HG03280 (cell line): ENCODE measurements around the gene CORO1C.
"Not testable (repeated sequence)": the region's sequence is repeated elsewhere in the genome, so short reads cannot be mapped to it uniquely, and the experiment has no call there.

Experiments used
- ATAC-seq: cut with Tn5 transposase; IDR thresholded peaks from one replicate; pipeline ENCODE4 v1.9.1; 2021; ENCODE audit warnings: mild to moderate bottlenecking, moderate library complexity; ENCODE audit not compliant: unreplicated experiment

The CORO1C gene

GRCh38 chr12:108638141-108638827 lies 93.0 kb downstream of the CORO1C start:
- no peak for ATAC-seq

GRCh38 chr12:108637222-108637971 lies 93.9 kb downstream of the CORO1C start:
- no peak for ATAC-seq

GRCh38 chr12:108635997-108636808 lies 95.1 kb downstream of the CORO1C start:
- ATAC-seq: no peak

GRCh38 chr12:108635201-108635996 lies 95.9 kb downstream of the CORO1C start:
- ATAC-seq: peak; percentile 55

GRCh38 chr12:108634341-108634751 lies 97.0 kb downstream of the CORO1C start:
- ATAC-seq: no peak

GRCh38 chr12:108633534-108634248 lies 97.6 kb downstream of the CORO1C start, which contains the start of gene SELPLG:
Gene SELPLG (minus strand): TSS chr12:108633894. CDS start chr12:108624307, 9,587 bp downstream.
- peak; percentile 55 for ATAC-seq

- ATAC-seq: no peak
These were observed 98.2 kb downstream of the CORO1C start for GRCh38 chr12:108633081-108633533.

GRCh38 chr12:108631261-108631660 lies 100.1 kb downstream of the CORO1C start:
- ATAC-seq: not testable (repeated sequence)

- ATAC-seq: no peak
These were observed 100.7 kb downstream of the CORO1C start for GRCh38 chr12:108630481-108631207.

GRCh38 chr12:108629824-108630476 lies 101.4 kb downstream of the CORO1C start:
- no peak for ATAC-seq

GRCh38 chr12:108629151-108629550 lies 102.2 kb downstream of the CORO1C start:
- no peak for ATAC-seq

GRCh38 chr12:108627134-108627920 lies 104.0 kb downstream of the CORO1C start:
- ATAC-seq: no peak

GRCh38 chr12:108625228-108625627 lies 106.1 kb downstream of the CORO1C start:
- no peak for ATAC-seq

- no peak for ATAC-seq
These were observed 107.7 kb downstream of the CORO1C start for GRCh38 chr12:108623577-108623976.

GRCh38 chr12:108622921-108623514 lies 108.3 kb downstream of the CORO1C start:
- ATAC-seq: no peak

GRCh38 chr12:108622421-108622820 lies 108.9 kb downstream of the CORO1C start:
- no peak for ATAC-seq

- ATAC-seq: no peak
These were observed 110.2 kb downstream of the CORO1C start for GRCh38 chr12:108621161-108621560.
